DMS153 treated with DMSO at 0.1 percent for 48 hours (cell line): ENCODE data around the gene CHCHD6.

Experiments used
- DNase-seq: peaks from one replicate; lab custom pipeline; 2025; ENCODE audit not compliant: unreplicated experiment; lab: John Stamatoyannopoulos, UW

The CHCHD6 gene

DNA sequence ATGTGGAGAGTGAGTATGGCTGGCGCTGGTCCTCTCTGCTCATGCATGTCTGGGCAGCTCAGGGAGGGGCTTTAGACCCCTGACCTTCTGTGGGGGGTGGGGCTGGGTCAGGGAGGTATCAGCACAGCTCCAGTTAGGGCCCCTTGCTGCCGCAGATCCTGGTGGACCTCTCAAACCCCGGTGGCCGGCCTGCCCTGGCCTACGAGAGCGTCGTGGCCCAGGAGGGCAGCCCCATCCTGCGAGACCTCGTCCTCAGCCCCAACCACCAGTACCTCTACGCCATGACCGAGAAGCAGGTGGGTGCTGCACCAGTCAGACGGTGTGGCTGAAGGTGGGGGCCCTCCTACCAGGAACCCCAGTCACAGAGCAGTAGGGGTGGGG, 299.1 kb downstream of the CHCHD6 start:
- DNase-seq = no peak

DNA sequence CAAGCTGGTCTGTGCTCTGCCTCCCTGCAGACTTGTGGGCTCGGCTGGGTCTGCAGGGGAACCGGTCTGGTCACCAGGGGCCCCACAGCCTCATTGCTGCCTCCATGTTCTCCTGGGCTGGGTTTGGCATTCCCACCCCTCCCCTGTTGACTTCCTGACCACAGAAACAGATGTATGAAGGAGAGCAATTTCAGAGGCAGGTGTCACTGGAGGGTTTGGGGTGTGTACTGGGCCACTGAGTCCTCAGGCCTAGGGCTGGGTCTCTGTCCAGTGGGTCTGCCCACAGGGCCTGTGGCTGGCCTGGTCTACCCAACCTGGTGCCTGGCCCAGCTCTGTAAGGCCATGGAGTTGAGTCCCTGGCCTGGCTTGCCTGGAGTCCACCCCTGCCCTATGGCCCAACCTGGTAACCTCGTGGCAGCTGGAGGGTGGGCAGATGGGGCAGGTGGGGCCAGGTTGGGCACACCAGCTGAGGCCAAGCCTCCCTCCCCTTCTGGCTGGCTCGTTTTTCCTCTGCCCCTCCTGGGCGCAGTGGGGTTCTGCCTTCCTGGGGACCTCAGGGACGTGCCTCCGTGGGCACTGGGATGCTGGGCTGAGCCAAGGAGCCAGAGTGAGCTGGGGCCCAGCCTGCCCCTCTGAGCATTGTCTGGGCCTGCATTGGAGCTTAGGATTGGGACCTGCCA, 299.7 kb downstream of the CHCHD6 start:
- DNase-seq = no peak

DNA sequence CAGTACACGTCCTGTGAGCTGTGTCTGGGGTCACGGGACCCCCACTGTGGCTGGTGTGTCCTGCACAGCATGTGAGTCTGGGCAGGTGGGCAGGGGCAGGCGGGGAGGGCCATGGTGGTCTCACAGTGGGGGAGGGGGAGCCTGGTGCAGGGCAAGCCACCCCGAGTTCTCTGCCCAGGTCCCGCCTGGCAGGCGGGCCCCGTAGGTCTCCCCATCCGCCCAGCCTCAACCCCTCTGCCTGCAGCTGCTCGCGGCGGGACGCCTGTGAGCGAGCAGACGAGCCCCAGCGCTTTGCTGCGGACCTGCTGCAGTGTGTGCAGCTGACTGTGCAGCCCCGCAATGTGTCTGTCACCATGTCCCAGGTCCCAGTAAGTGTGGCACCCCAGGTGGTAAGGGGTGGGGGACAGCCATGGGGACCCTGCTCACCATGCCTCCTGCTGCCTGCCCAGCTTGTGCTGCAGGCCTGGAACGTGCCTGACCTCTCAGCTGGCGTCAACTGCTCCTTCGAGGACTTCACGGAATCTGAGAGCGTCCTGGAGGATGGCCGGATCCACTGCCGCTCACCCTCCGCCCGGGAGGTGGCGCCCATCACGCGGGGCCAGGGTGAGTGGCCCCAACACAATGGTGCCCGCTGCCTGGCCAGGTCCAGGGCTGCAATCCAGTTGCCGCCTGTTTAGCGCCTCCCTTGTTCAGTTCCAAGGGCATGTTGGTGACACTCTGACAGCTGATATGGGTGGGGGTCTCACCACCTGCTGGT, 300.8 kb downstream of the CHCHD6 start:
- no peak for DNase-seq

DNA sequence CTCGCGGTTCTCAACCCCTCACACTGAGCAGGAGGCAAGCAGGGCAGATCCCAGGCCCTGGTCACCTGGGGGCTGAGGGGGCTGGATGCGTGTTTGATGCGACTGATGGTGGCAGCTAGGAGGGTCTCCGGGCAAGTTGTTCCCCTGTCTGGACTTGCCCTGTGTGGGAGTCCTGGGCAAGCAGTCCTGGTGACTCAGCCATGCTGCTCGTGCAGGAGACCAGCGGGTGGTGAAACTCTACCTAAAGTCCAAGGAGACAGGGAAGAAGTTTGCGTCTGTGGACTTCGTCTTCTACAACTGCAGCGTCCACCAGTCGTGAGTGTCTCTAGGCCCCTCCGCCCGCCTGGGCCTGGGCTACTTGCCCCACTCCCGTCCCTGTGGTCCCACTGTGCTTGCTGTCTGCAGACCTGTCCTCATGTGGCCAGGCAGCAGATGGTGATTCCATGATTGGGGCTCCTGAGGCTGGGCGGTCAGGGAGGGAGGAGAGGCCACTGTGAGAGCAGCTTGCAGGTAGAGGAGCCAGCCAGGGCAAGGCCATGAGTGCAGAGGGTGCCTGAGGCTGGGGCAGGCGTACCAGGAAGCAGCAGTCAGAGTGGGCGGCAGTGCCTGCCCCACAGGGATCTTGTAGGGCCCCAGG, 301.9 kb downstream of the CHCHD6 start:
- DNase-seq = no peak

DNA sequence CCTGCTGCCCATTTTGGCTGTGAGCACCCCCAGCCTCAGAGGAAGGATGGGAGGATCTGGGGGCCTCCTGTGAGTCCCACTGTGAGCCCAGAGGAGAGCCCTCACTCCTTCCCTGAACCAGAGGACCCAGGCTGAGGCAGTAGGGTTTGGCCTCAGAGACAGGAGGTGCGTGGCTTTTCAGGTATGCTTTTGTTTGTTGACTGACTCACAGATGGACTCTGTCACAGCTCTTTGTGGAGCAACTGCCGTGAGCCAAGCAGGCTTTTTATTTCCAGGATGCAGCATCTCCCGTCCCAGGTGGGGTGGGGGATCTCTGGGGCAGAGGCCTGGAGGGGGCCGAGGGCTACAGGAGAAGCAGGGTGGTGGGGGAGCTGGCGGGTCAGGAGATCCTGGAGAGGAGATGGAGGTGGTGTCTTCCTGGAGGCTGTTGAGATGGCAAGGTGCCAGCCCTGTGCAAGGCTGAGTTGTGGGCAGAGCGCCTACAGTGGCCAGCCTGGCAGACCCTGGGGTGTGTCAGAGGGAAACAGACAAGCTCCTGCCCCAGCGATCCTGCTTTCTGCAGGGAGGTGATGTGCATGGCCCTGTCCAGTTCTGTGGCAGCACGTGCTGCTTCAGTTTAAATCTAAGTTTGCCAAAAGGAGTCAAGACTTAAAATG, 302.9 kb downstream of the CHCHD6 start:
- DNase-seq = no peak

DNA sequence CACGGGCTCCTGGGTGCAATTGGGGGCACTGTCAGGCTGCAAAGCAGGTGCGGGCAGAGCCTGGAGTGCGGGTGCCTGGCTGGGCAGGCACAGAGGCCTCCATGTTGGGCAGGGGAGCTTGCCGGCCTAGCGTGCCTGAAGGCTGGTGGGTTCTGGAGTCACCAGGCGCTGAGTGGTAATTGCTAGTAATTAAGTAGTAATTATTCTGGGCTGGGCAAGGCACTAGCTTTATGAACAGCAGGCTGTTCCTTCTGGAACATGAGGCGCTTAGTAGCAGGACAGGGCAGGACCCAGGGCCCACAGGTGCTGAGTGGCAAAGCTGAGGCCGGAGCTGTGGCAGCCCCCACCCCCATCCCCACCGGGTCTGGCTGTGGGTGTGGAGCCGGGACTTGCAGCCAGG, 304.2 kb downstream of the CHCHD6 start:
- DNase-seq = no peak

DNA sequence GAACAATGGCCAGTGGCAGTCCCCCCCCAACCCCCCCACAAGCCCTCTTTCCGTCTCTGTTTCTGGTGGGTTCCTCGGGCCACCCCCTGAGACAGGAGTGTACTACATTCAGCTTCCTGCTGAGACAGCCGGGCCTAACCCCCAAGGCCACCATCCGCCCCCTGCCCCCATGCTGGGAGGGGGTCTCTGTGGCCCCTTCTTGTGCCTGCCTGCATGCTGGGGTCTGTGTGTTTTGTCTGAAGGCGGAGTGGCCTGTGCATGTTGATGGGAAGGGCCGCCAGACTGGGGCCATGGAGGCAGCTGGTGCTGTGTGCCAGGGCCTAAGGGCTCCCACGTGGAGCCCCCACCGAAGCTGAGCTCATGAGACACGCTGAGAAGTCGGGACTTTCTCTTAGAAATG, 305.5 kb downstream of the CHCHD6 start:
- DNase-seq = no peak
